Measurements from ENCODE around the gene RPS27A. TPM values are rescaled to one million over a fixed set of nuclear protein-coding genes. Genes with fewer than 3 reads are reported as not detected.
"Not testable (repeated sequence)": the region's sequence is repeated elsewhere in the genome, so short reads cannot be mapped to it uniquely, and the experiment has no call there.

The RPS27A gene
- 1,000 to 10,000 TPM; 1,457 to 1,492 TPM for total RNA-seq

- H3K36me3 Mint-ChIP-seq (ENCODE audit: low read depth): peaks cover 62% of the 10 kb centered on the region
- ChIA-PET CTCF (interaction anchor here (0.6 kb wide), 1 partner anchor 63 kb away, joined by 3 read pairs; no protein-coding TSS in a partner anchor), POLR2A (interaction anchor here (0.6 to 1.4 kb wide), 10 partner anchors 8 to 384 kb away, joined by 3 to 13 read pairs (median 4); partner anchors contain the start of genes CCDC88A and RTN4)
- DNase-seq (peak; percentile 91), ATAC-seq (peak; percentile 89)
- H3K9me3 Mint-ChIP-seq: no peaks in the 10 kb centered on the region
- H3K4me3 Mint-ChIP-seq: peak within 1 kb of the TSS; percentile 90
- H3K27me3 Mint-ChIP-seq: no peaks in the 10 kb centered on the region
- TF ChIP-seq, protein P1, sequence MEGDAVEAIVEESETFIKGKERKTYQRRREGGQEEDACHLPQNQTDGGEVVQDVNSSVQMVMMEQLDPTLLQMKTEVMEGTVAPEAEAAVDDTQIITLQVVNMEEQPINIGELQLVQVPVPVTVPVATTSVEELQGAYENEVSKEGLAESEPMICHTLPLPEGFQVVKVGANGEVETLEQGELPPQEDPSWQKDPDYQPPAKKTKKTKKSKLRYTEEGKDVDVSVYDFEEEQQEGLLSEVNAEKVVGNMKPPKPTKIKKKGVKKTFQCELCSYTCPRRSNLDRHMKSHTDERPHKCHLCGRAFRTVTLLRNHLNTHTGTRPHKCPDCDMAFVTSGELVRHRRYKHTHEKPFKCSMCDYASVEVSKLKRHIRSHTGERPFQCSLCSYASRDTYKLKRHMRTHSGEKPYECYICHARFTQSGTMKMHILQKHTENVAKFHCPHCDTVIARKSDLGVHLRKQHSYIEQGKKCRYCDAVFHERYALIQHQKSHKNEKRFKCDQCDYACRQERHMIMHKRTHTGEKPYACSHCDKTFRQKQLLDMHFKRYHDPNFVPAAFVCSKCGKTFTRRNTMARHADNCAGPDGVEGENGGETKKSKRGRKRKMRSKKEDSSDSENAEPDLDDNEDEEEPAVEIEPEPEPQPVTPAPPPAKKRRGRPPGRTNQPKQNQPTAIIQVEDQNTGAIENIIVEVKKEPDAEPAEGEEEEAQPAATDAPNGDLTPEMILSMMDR (IDR thresholded peaks at IDR 0.05): no peak
- H3K4me1 Mint-ChIP-seq (ENCODE audit: low read depth): peaks cover 55% of the 10 kb centered on the region
- H3K27ac Mint-ChIP-seq: peak within 1 kb of the TSS; percentile 96
- intact Hi-C loops (cut with micrococcal nuclease): no loop called here
These were observed at the start of gene RPS27A, which contains the start of gene CLHC1 for GRCh38 chr2:55232084-55232862. Gene RPS27A (plus strand): TSS chr2:55232688. CDS start chr2:55232825, 137 bp downstream. Gene CLHC1 (minus strand): TSS chr2:55232293. CDS start chr2:55222411, 9,882 bp downstream.

- H3K9me3 Mint-ChIP-seq; H3K4me3 Mint-ChIP-seq; H3K27ac Mint-ChIP-seq; intact Hi-C loops (cut with micrococcal nuclease); H3K27me3 Mint-ChIP-seq; H3K4me1 Mint-ChIP-seq (ENCODE audit: low read depth); ATAC-seq; DNase-seq: not testable (repeated sequence)
- CTCF ChIA-PET: interaction anchor here (1.4 kb wide), 1 partner anchor 15 kb away, joined by 3 read pairs; no protein-coding TSS in a partner anchor
- peaks cover 13% of the 10 kb centered on the region for H3K36me3 Mint-ChIP-seq (ENCODE audit: low read depth)
- POLR2A ChIA-PET: interaction anchor here (0.7 kb wide), 1 partner anchor 493 kb away, joined by 3 read pairs; no protein-coding TSS in a partner anchor
These were observed 45.7 kb upstream of the RPS27A start for GRCh38 chr2:55186837-55187236.

DNA sequence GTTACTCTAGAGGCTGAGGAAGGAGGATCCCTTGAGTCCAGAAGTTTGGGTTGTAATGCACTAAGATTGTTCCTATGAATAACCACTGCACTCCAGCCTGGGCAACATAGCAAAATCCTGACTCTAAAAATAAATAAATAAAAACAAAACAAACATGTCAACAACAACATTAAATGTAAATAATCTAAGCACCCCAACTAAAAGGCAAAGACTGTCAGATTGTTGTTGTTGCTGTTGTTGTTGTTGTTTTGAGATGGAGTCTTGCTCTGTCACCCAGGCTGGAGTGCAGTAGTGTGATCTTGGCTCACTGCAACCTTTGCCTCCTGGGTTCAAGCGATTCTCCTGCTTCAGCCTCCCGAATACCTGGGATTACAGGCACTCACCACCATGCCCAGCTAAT lies 40.6 kb upstream of the RPS27A start:
- POLR2A ChIA-PET: interaction anchor here (0.6 kb wide), 1 partner anchor 12 kb away, joined by 3 read pairs; no protein-coding TSS in a partner anchor
- DNase-seq; H3K4me3 Mint-ChIP-seq; H3K4me1 Mint-ChIP-seq (ENCODE audit: low read depth); ATAC-seq; H3K9me3 Mint-ChIP-seq; H3K27ac Mint-ChIP-seq; H3K27me3 Mint-ChIP-seq; intact Hi-C loops (cut with micrococcal nuclease): not testable (repeated sequence)
- CTCF ChIA-PET: interaction anchor here (1.5 kb wide), 1 partner anchor 18 kb away, joined by 4 read pairs; no protein-coding TSS in a partner anchor
- H3K36me3 Mint-ChIP-seq (ENCODE audit: low read depth): peaks cover 24% of the 10 kb centered on the region

DNA sequence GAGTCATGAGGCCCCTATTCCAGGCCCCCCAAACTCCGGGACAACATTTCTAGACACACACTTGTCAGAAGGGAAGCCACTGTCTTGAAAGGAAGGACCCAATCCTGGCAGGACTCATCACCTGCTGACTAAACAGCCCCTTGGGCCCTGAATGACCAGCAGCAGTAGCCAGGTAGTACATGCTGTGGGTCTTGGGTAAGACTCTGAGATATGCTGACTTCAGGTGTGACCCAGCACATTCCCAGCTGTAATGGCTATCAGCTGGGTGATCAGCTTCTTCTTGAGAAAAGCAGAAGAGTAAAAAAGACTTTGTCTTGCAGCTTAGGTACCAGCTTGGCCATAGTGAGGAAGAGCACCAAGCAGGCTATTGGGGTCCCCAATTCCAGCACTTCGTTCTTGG lies 36.0 kb upstream of the RPS27A start:
- H3K9me3 Mint-ChIP-seq: peaks cover 2% of the 10 kb centered on the region
- H3K27me3 Mint-ChIP-seq: no peaks in the 10 kb centered on the region
- DNase-seq (no peak), ATAC-seq (no peak)
- intact Hi-C loops (cut with micrococcal nuclease): no loop called here
- CTCF ChIA-PET: no interaction called here
- no peak overlapping the region for H3K4me3 Mint-ChIP-seq
- H3K27ac Mint-ChIP-seq: no peak overlapping the region
- TF ChIP-seq, protein P1 (IDR thresholded peaks at IDR 0.05): no peak
- H3K36me3 Mint-ChIP-seq (ENCODE audit: low read depth): peaks cover 45% of the 10 kb centered on the region
- POLR2A ChIA-PET: interaction anchor here (0.6 kb wide), 1 partner anchor 662 kb away, joined by 3 read pairs; no protein-coding TSS in a partner anchor
- no peaks in the 10 kb centered on the region for H3K4me1 Mint-ChIP-seq (ENCODE audit: low read depth)

GRCh38 chr2:55200416-55200815 lies 32.1 kb upstream of the RPS27A start:
- peaks cover 4% of the 10 kb centered on the region for H3K9me3 Mint-ChIP-seq
- H3K27ac Mint-ChIP-seq: no peak overlapping the region
- TF ChIP-seq, protein P1 (IDR thresholded peaks at IDR 0.05): no peak
- no peaks in the 10 kb centered on the region for H3K27me3 Mint-ChIP-seq
- POLR2A ChIA-PET: no interaction called here
- no peaks in the 10 kb centered on the region for H3K4me1 Mint-ChIP-seq (ENCODE audit: low read depth)
- H3K4me3 Mint-ChIP-seq: no peak overlapping the region
- peaks cover 54% of the 10 kb centered on the region for H3K36me3 Mint-ChIP-seq (ENCODE audit: low read depth)
- CTCF ChIA-PET: no interaction called here
- ATAC-seq (no peak), DNase-seq (no peak)
- intact Hi-C loops (cut with micrococcal nuclease): no loop called here
